ENCODE data around the gene MRPL9. TPM values are rescaled to one million over a fixed set of nuclear protein-coding genes. Genes with fewer than 3 reads are reported as not detected.
A peak's percentile ranks its signal among the peaks of the same experiment; 100 is the strongest.

Gene MRPL9
- total RNA-seq, 1 donor from 2014 or later: 86.4 TPM

GRCh38 chr1:151720554-151720953, 42.7 kb downstream of the MRPL9 start:
- Mint-ChIP-seq H3K27ac (no peak overlapping the region), H3K9me3 (no peaks in the 10 kb centered on the region), H3K27me3 (ENCODE audit: insufficient read depth, low read depth) (peaks cover 55% of the 10 kb centered on the region), H3K4me3 (peak overlapping the region; percentile 71), H3K36me3 (no peaks in the 10 kb centered on the region), H3K4me1 (peaks cover 44% of the 10 kb centered on the region)
- Histone ChIP-seq H3K9me3 (ENCODE audit: low read depth) (no peaks in the 10 kb centered on the region), H3K4me1 (peaks cover 32% of the 10 kb centered on the region), H3K9ac (no peak overlapping the region), H4K20me1 (ENCODE audit: low read depth) (peaks cover 21% of the 10 kb centered on the region), H3K27me3 (peaks cover 75% of the 10 kb centered on the region), H3F3A (ENCODE audit: low read depth) (peaks cover 30% of the 10 kb centered on the region), H3K36me3 (no peaks in the 10 kb centered on the region), H3K79me2 (ENCODE audit: low read depth) (no peaks in the 10 kb centered on the region), H3K27ac (no peak overlapping the region), H3K4me2 (peak overlapping the region; percentile 89), H2AFZ (replicated peaks) (no peak overlapping the region), H3K4me3 (no peak overlapping the region)
- DNase-seq (ENCODE audit: low spot score): no peak
- TF ChIP-seq EZH2phosphoT487 (IDR thresholded peaks at IDR 0.05): no peak
- TF ChIP-seq CTCF (IDR thresholded peaks at IDR 0.05): no peak
- TF ChIP-seq EZH2 (IDR thresholded peaks at IDR 0.05): no peak

GRCh38 chr1:151720125-151720524, 43.2 kb downstream of the MRPL9 start:
- Histone ChIP-seq H3F3A (ENCODE audit: low read depth) (peaks cover 31% of the 10 kb centered on the region), H3K27me3 (peaks cover 75% of the 10 kb centered on the region), H3K79me2 (ENCODE audit: low read depth) (no peaks in the 10 kb centered on the region), H3K36me3 (no peaks in the 10 kb centered on the region), H2AFZ (replicated peaks) (no peak overlapping the region), H3K9me3 (ENCODE audit: low read depth) (no peaks in the 10 kb centered on the region), H3K4me1 (peaks cover 34% of the 10 kb centered on the region), H3K4me3 (no peak overlapping the region), H3K27ac (no peak overlapping the region), H3K4me2 (peak overlapping the region; percentile 89), H3K9ac (no peak overlapping the region), H4K20me1 (ENCODE audit: low read depth) (peaks cover 21% of the 10 kb centered on the region)
- TF ChIP-seq EZH2phosphoT487 (IDR thresholded peaks at IDR 0.05): no peak
- TF ChIP-seq CTCF (IDR thresholded peaks at IDR 0.05): no peak
- no peak for TF ChIP-seq EZH2 (IDR thresholded peaks at IDR 0.05)
- Mint-ChIP-seq H3K4me1 (peaks cover 48% of the 10 kb centered on the region), H3K4me3 (peak overlapping the region; percentile 71), H3K9me3 (no peaks in the 10 kb centered on the region), H3K27me3 (ENCODE audit: insufficient read depth, low read depth) (peaks cover 59% of the 10 kb centered on the region), H3K36me3 (no peaks in the 10 kb centered on the region), H3K27ac (no peak overlapping the region)
- DNase-seq (ENCODE audit: low spot score): no peak

GRCh38 chr1:151718666-151719065, 44.6 kb downstream of the MRPL9 start:
- no peak overlapping the region for H3K4me3 ChIP-seq
- H3K79me2 ChIP-seq (ENCODE audit: low read depth): no peaks in the 10 kb centered on the region
- no peaks in the 10 kb centered on the region for H3K36me3 Mint-ChIP-seq
- peaks cover 21% of the 10 kb centered on the region for H4K20me1 ChIP-seq (ENCODE audit: low read depth)
- no peak overlapping the region for H3K9ac ChIP-seq
- peaks cover 53% of the 10 kb centered on the region for H3K27me3 Mint-ChIP-seq (ENCODE audit: insufficient read depth, low read depth)
- no peaks in the 10 kb centered on the region for H3K9me3 Mint-ChIP-seq
- no peak overlapping the region for H3K4me2 ChIP-seq
- H3K27ac Mint-ChIP-seq: no peak overlapping the region
- peaks cover 31% of the 10 kb centered on the region for H3F3A ChIP-seq (ENCODE audit: low read depth)
- no peaks in the 10 kb centered on the region for H3K36me3 ChIP-seq
- no peak for TF ChIP-seq EZH2 (IDR thresholded peaks at IDR 0.05)
- H3K4me1 Mint-ChIP-seq: peaks cover 56% of the 10 kb centered on the region
- H3K27ac ChIP-seq: no peak overlapping the region
- H3K4me3 Mint-ChIP-seq: peak overlapping the region; percentile 24
- no peak overlapping the region for H2AFZ ChIP-seq (replicated peaks)
- peaks cover 65% of the 10 kb centered on the region for H3K27me3 ChIP-seq
- peaks cover 34% of the 10 kb centered on the region for H3K4me1 ChIP-seq
- no peaks in the 10 kb centered on the region for H3K9me3 ChIP-seq (ENCODE audit: low read depth)
- no peak for DNase-seq (ENCODE audit: low spot score)

- Histone ChIP-seq H3K4me3 (no peak overlapping the region), H3K79me2 (ENCODE audit: low read depth) (no peaks in the 10 kb centered on the region), H3K27ac (no peak overlapping the region), H3K9me3 (ENCODE audit: low read depth) (no peaks in the 10 kb centered on the region), H3K36me3 (no peaks in the 10 kb centered on the region), H3K9ac (no peak overlapping the region), H3F3A (ENCODE audit: low read depth) (peaks cover 31% of the 10 kb centered on the region), H3K27me3 (peaks cover 59% of the 10 kb centered on the region), H3K4me2 (no peak overlapping the region), H4K20me1 (ENCODE audit: low read depth) (peaks cover 21% of the 10 kb centered on the region), H2AFZ (replicated peaks) (no peak overlapping the region), H3K4me1 (peaks cover 34% of the 10 kb centered on the region)
- TF ChIP-seq EZH2 (IDR thresholded peaks at IDR 0.05): no peak
- no peak for TF ChIP-seq EZH2phosphoT487 (IDR thresholded peaks at IDR 0.05)
- no peak for TF ChIP-seq CTCF (IDR thresholded peaks at IDR 0.05)
- DNase-seq (ENCODE audit: low spot score): no peak
- Mint-ChIP-seq H3K27me3 (ENCODE audit: insufficient read depth, low read depth) (peaks cover 57% of the 10 kb centered on the region), H3K4me3 (peak overlapping the region; percentile 91), H3K4me1 (peaks cover 58% of the 10 kb centered on the region), H3K27ac (no peak overlapping the region), H3K36me3 (no peaks in the 10 kb centered on the region), H3K9me3 (no peaks in the 10 kb centered on the region)
These were observed 45.3 kb downstream of the MRPL9 start for GRCh38 chr1:151718011-151718431.
